Stimulated activated naive CD8-positive, alpha-beta T cell treated with anti-CD3 and anti-CD28 coated beads, Interleukin-15, Interleukin-2, amounts not matched to agents 100 U/mL and 50 U/mL, for 24 hours (primary cell): ENCODE measurements around the gene CLCNKA.

Experiments
- ATAC-seq: fragments of 150-1000 bp; cut with Tn5 transposase; one replicate; pipeline ENCODE4 v1.10.0; 2021
- DNase-seq: peaks from one replicate; pipeline ENCODE4 v3.0.0; 2021

CLCNKA gene

GRCh38 chr1:16078925-16079656 lies 57.3 kb downstream of the CLCNKA start:
- ATAC-seq: peak; percentile 85
- DNase-seq: peak; percentile 79

DNA sequence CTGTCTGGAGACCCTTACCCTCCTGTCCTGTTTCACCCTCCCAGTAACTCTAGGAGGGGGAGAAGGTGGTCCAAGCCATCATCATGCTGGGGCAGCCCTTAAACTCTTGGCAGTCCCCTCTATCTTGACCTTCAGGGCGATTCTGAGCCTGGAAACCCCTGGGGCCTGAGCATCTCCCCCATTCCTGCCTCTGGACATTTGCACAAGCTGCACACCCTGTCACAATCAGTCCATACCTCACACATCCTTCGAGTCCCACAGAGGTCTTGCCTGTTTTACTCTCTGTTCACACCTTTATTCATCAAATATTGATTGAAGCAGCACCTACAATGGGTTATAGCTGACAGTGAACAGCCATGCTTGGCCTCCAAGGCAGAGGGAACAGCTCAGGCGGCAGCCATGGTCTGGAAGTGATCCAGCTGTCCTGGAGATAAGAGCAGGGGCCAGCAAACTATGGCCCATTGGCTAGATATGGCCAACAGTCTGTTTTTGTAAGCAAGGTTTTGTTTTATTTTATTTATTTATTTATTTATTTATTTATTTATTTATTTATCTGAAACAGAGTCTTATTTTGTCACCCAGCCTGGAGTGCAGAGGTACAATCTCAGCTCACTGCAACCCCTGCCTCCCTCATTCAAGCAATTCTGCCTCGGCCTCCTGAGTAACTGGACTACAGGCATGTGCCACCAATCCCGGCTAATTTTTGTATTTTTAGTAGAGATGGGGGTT lies 58.8 kb downstream of the CLCNKA start:
- ATAC-seq (no peak), DNase-seq (no peak)

DNA sequence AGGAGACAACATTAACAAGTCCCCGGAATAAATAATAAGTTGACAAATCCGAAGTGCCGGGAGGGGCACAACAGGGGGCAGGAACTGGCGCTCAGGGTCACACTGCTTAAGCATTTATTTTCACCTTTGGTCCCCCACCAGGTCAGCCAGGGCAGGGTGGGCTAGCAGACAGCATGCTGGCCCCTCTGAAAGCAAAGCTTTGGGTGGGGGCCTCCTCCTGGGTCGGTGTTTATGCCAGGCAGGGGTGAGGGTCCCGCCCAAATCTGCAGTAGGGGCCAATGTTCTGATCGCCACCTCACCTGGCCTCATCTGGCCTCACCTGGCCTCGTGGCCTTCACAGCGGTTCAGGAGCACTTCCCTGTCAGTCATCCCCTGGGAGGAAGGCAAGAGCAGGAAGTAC lies 59.8 kb downstream of the CLCNKA start:
- ATAC-seq (no peak), DNase-seq (no peak)

- DNase-seq (peak; percentile 79), ATAC-seq (peak; percentile 38)
Measured at GRCh38 chr1:16082283-16083038, 60.6 kb downstream of the CLCNKA start.

GRCh38 chr1:16083486-16083885 lies 61.6 kb downstream of the CLCNKA start:
- DNase-seq (no peak), ATAC-seq (no peak)
